KMS-11 (cell line): ENCODE results near the gene HMGCS2.

Experiments
- H2AFZ ChIP-seq: fragments of 200-600 bp; sonication (generic); 2 replicates; pipeline ENCODE4 v1.6.1; 2016; ENCODE audit warnings: antibody characterized with exemption, mixed run types, low read depth
- H3K27ac ChIP-seq: fragments of 200-600 bp; sonication (generic); 2 replicates; pipeline ENCODE4 v1.6.1; 2016; ENCODE audit warnings: mild to moderate bottlenecking, mixed run types
- H3K27me3 ChIP-seq: fragments of 200-600 bp; sonication (generic); 2 replicates; pipeline ENCODE4 v1.6.1; 2017; ENCODE audit warnings: mild to moderate bottlenecking, low read depth, mixed run types, moderate library complexity; ENCODE audit not compliant: insufficient read depth
- H3K36me3 ChIP-seq: fragments of 200-600 bp; sonication (generic); 2 replicates; pipeline ENCODE4 v1.6.1; 2017; ENCODE audit warnings: mild to moderate bottlenecking, mixed run types; ENCODE audit not compliant: insufficient read depth
- H3K4me1 ChIP-seq: fragments of 200-600 bp; sonication (generic); 2 replicates; pipeline ENCODE4 v1.6.1; 2016; ENCODE audit warnings: mild to moderate bottlenecking, low read depth, mixed run types; ENCODE audit not compliant: poor library complexity, severe bottlenecking
- H3K4me2 ChIP-seq: fragments of 200-600 bp; sonication (generic); 2 replicates; pipeline ENCODE4 v1.7.0; 2016; ENCODE audit warnings: mild to moderate bottlenecking, mixed run types
- H3K4me3 ChIP-seq: fragments of 200-600 bp; sonication (generic); IDR thresholded peaks from 2 replicates; pipeline ENCODE4 v1.6.1; 2017; ENCODE audit warnings: low read depth, low read length, mixed read lengths; ENCODE audit not compliant: insufficient read depth
- H3K79me2 ChIP-seq: fragments of 200-600 bp; sonication (generic); 2 replicates; pipeline ENCODE4 v1.6.1; 2016; ENCODE audit warnings: low read depth, mixed run types; ENCODE audit not compliant: insufficient read depth
- H3K9ac ChIP-seq: fragments of 200-600 bp; sonication (generic); 2 replicates; pipeline ENCODE4 v1.6.1; 2016; ENCODE audit warnings: mild to moderate bottlenecking, mixed run types
- H4K20me1 ChIP-seq: fragments of 200-600 bp; sonication (generic); 2 replicates; pipeline ENCODE4 v1.6.1; 2016; ENCODE audit warnings: mild to moderate bottlenecking, mixed run types; ENCODE audit not compliant: insufficient read depth
- CTCF ChIP-seq: fragments of 200-600 bp; sonication (generic); conservative IDR thresholded peaks from 2 replicates; pipeline ENCODE4 v1.6.1; 2017; ENCODE audit warnings: low read depth, mild to moderate bottlenecking, antibody characterized with exemption, low read length, moderate library complexity, mixed read lengths

HMGCS2 gene

GRCh38 chr1:119772298-119772697 lies 3.6 kb upstream of the HMGCS2 start:
- H3K27me3 ChIP-seq, result no peaks in the 10 kb centered on the region
- no peaks in the 10 kb centered on the region for H3K4me1 ChIP-seq
- H3K4me3 ChIP-seq, result no peak overlapping the region
- no peaks in the 10 kb centered on the region for H4K20me1 ChIP-seq
- H3K79me2 ChIP-seq, result no peaks in the 10 kb centered on the region
- no peaks in the 10 kb centered on the region for H3K36me3 ChIP-seq
- no peak overlapping the region for H3K27ac ChIP-seq
- no peak for TF ChIP-seq CTCF
- no peak overlapping the region for H3K9ac ChIP-seq
- H3K4me2 ChIP-seq, result no peak overlapping the region
- H2AFZ ChIP-seq, result no peak overlapping the region

GRCh38 chr1:119771770-119772169 lies 3.1 kb upstream of the HMGCS2 start:
- Histone ChIP-seq H3K9ac (no peak overlapping the region), H2AFZ (no peak overlapping the region), H3K79me2 (no peaks in the 10 kb centered on the region), H3K27me3 (no peaks in the 10 kb centered on the region), H3K4me1 (no peaks in the 10 kb centered on the region), H3K27ac (no peak overlapping the region), H3K36me3 (no peaks in the 10 kb centered on the region), H3K4me3 (no peak overlapping the region), H4K20me1 (no peaks in the 10 kb centered on the region), H3K4me2 (no peak overlapping the region)
- no peak for TF ChIP-seq CTCF

GRCh38 chr1:119771016-119771415 lies 2.3 kb upstream of the HMGCS2 start:
- no peaks in the 10 kb centered on the region for H3K27me3 ChIP-seq
- no peaks in the 10 kb centered on the region for H4K20me1 ChIP-seq
- no peak overlapping the region for H3K9ac ChIP-seq
- no peak for TF ChIP-seq CTCF
- no peak overlapping the region for H2AFZ ChIP-seq
- H3K36me3 ChIP-seq, result no peaks in the 10 kb centered on the region
- no peak overlapping the region for H3K27ac ChIP-seq
- H3K79me2 ChIP-seq, result no peaks in the 10 kb centered on the region
- H3K4me2 ChIP-seq, result no peak overlapping the region
- no peaks in the 10 kb centered on the region for H3K4me1 ChIP-seq
- H3K4me3 ChIP-seq, result no peak overlapping the region

GRCh38 chr1:119767486-119767885 lies 1.2 kb downstream of the HMGCS2 start:
- TF ChIP-seq CTCF, result no peak
- no peaks in the 10 kb centered on the region for H4K20me1 ChIP-seq
- H3K9ac ChIP-seq, result no peak overlapping the region
- no peaks in the 10 kb centered on the region for H3K79me2 ChIP-seq
- no peaks in the 10 kb centered on the region for H3K36me3 ChIP-seq
- no peak overlapping the region for H2AFZ ChIP-seq
- H3K4me2 ChIP-seq, result no peak overlapping the region
- H3K27me3 ChIP-seq, result no peaks in the 10 kb centered on the region
- H3K27ac ChIP-seq, result no peak overlapping the region
- H3K4me1 ChIP-seq, result no peaks in the 10 kb centered on the region
- H3K4me3 ChIP-seq, result no peak overlapping the region
